IMR-90 (cell line): ENCODE results near the gene SGMS1. TPM values are rescaled to one million over a fixed set of nuclear protein-coding genes. Genes with fewer than 3 reads are reported as not detected.

Source experiments
- ATAC-seq: fragments of 200-7000 bp; cut with Tn5 transposase; 2 replicates; pipeline ENCODE4 v1.9.1; 2020; ENCODE audit warnings: low read depth, mild to moderate bottlenecking, moderate library complexity
- BruUV-seq: library from RNA; stranded (reverse); fragments of 400-500 nt; replicated peaks from 2 replicates; lab custom pipeline; 2021; lab: Mats Ljungman, UMichigan
- CTCF ChIA-PET: fragments of 300-600 bp; formaldehyde crosslinking; extraction: SDS; loops from one replicate; lab custom pipeline; 2021; ENCODE audit warnings: antibody characterized with exemption; lab: Yijun Ruan, JAX
- POLR2A ChIA-PET: fragments of 300-600 bp; sonication (Branson Sonifier 250); formaldehyde crosslinking; loops from one replicate; lab custom pipeline; 2022; ENCODE audit warnings: antibody characterized with exemption; ENCODE audit not compliant: unreplicated experiment; lab: Charles Lee
- DNase-seq: peaks from one replicate; pipeline ENCODE4 v3.0.0; 2013
- H2AFZ ChIP-seq: replicated peaks from 2 replicates; pipeline ENCODE3; 2013; ENCODE audit warnings: low read length, mild to moderate bottlenecking; ENCODE audit not compliant: poor library complexity
- H2AK5ac ChIP-seq: 2 replicates; pipeline ENCODE4 v1.6.1; 2013; ENCODE audit warnings: low read depth, low read length, inconsistent platforms
- H2AK9ac ChIP-seq: replicated peaks from 2 replicates; pipeline ENCODE3; 2013; ENCODE audit warnings: mild to moderate bottlenecking, low read depth, low read length, moderate library complexity; ENCODE audit not compliant: poor library complexity
- H2BK120ac ChIP-seq: 2 replicates; pipeline ENCODE4 v1.6.1; 2013; ENCODE audit warnings: low read depth, low read length, inconsistent platforms
- H2BK15ac ChIP-seq: 3 replicates; pipeline ENCODE4 v1.6.1; 2013; ENCODE audit warnings: low read depth, low read length, inconsistent platforms
- H2BK20ac ChIP-seq: 2 replicates; pipeline ENCODE4 v1.6.1; 2013; ENCODE audit warnings: low read depth, mild to moderate bottlenecking, inconsistent platforms, low read length, moderate library complexity
- H2BK5ac ChIP-seq: 2 replicates; pipeline ENCODE4 v1.6.1; 2013; ENCODE audit warnings: mild to moderate bottlenecking, low read depth, low read length, inconsistent platforms; ENCODE audit not compliant: poor library complexity, severe bottlenecking
- H3K14ac ChIP-seq: replicated peaks from 2 replicates; pipeline ENCODE4 v1.6.1; 2013; ENCODE audit warnings: low read depth, low read length, inconsistent platforms
- H3K18ac ChIP-seq: 2 replicates; pipeline ENCODE4 v1.6.1; 2013; ENCODE audit warnings: low read depth, low read length, control low read depth
- H3K23ac ChIP-seq: 2 replicates; pipeline ENCODE4 v1.6.1; 2013; ENCODE audit warnings: low read depth, low read length, inconsistent platforms
- H3K27ac ChIP-seq: 2 replicates; pipeline ENCODE4 v1.5.1; 2013; ENCODE audit warnings: mild to moderate bottlenecking, control low read depth, low read length; ENCODE audit not compliant: insufficient read depth
- H3K27me3 ChIP-seq: 2 replicates; pipeline ENCODE4 v1.6.1; 2013; ENCODE audit warnings: low read length; ENCODE audit not compliant: control insufficient read depth, insufficient read depth
- H3K36me3 ChIP-seq: 2 replicates; pipeline ENCODE4 v1.6.1; 2013; ENCODE audit warnings: low read length, mixed read lengths; ENCODE audit not compliant: control insufficient read depth, insufficient read depth
- H3K4ac ChIP-seq: 2 replicates; pipeline ENCODE4 v1.6.1; 2013; ENCODE audit warnings: low read depth, low read length, inconsistent platforms
- H3K4me1 ChIP-seq: 2 replicates; pipeline ENCODE4 v1.6.1; 2013; ENCODE audit warnings: low read length, mixed read lengths; ENCODE audit not compliant: control insufficient read depth, insufficient read depth
- H3K4me2 ChIP-seq: 2 replicates; pipeline ENCODE4 v1.6.1; 2013; ENCODE audit warnings: low read depth, mild to moderate bottlenecking, control low read depth, low read length, moderate library complexity
- H3K4me3 ChIP-seq: 2 replicates; pipeline ENCODE4 v1.5.1; 2013; ENCODE audit warnings: low read depth, mild to moderate bottlenecking, control low read depth, low read length, moderate library complexity; ENCODE audit not compliant: insufficient read depth
- H3K56ac ChIP-seq: 2 replicates; pipeline ENCODE4 v1.6.1; 2013; ENCODE audit warnings: low read length, inconsistent platforms; ENCODE audit not compliant: insufficient read depth; ENCODE audit errors: extremely low read depth
- H3K79me1 ChIP-seq, 2 experiments: 2 replicates each; pipeline ENCODE4 v1.6.1; 2013; ENCODE audit warnings: low read length in 2 of 2, inconsistent platforms in 1 of 2, low read depth in 1 of 2
- H3K9ac ChIP-seq: 2 replicates; pipeline ENCODE4 v1.6.1; 2013; ENCODE audit warnings: low read depth, low read length, control low read depth
- H3K9me1 ChIP-seq: 2 replicates; pipeline ENCODE4 v1.6.1; 2013; ENCODE audit warnings: low read length, inconsistent platforms; ENCODE audit not compliant: insufficient read depth
- H3K9me3 ChIP-seq: 2 replicates; pipeline ENCODE4 v1.6.1; 2013; ENCODE audit warnings: low read length; ENCODE audit not compliant: control insufficient read depth, insufficient read depth
- H4K20me1 ChIP-seq: 2 replicates; pipeline ENCODE4 v1.6.1; 2013; ENCODE audit warnings: low read length, inconsistent platforms; ENCODE audit not compliant: insufficient read depth
- H4K5ac ChIP-seq: 2 replicates; pipeline ENCODE4 v1.6.1; 2013; ENCODE audit warnings: mild to moderate bottlenecking, low read depth, low read length, control low read depth
- H4K8ac ChIP-seq, 2 experiments: 2 replicates each; pipeline ENCODE4 v1.6.1; 2013; ENCODE audit warnings: low read depth in 2 of 2, low read length in 2 of 2, control low read depth in 1 of 2, inconsistent platforms in 1 of 2
- H4K91ac ChIP-seq: 2 replicates; pipeline ENCODE4 v1.6.1; 2013; ENCODE audit warnings: low read depth, low read length, inconsistent platforms; ENCODE audit not compliant: insufficient read depth
- BHLHE40 ChIP-seq: fragments of 150-350 bp; IDR thresholded peaks from 2 replicates; pipeline ENCODE4 v1.6.1; 2016; ENCODE audit warnings: mild to moderate bottlenecking, low read depth, low read length
- CEBPB ChIP-seq: IDR thresholded peaks from 2 replicates; pipeline ENCODE4 v1.6.1; 2012; ENCODE audit warnings: low read depth, low read length, improper control_type of control experiment
- ELK1 ChIP-seq: fragments of 150-350 bp; IDR thresholded peaks from 2 replicates; pipeline ENCODE4 v1.6.1; 2016; ENCODE audit warnings: low read depth, mild to moderate bottlenecking, low read length, moderate library complexity, borderline replicate concordance
- FOS ChIP-seq: fragments of 150-350 bp; IDR thresholded peaks from 2 replicates; pipeline ENCODE4 v1.6.1; 2016; ENCODE audit warnings: low read depth, low read length
- MAFK ChIP-seq: IDR thresholded peaks from 2 replicates; pipeline ENCODE4 v1.6.1; 2012; ENCODE audit warnings: low read depth, low read length, improper control_type of control experiment
- MAZ ChIP-seq: IDR thresholded peaks from 2 replicates; pipeline ENCODE4 v1.6.1; 2012; ENCODE audit warnings: low read depth, mild to moderate bottlenecking, low read length, improper control_type of control experiment, moderate library complexity, borderline replicate concordance
- NFE2L2 ChIP-seq: fragments of 150-350 bp; IDR thresholded peaks from 2 replicates; pipeline ENCODE4 v1.6.1; 2016; ENCODE audit warnings: low read depth, mild to moderate bottlenecking, low read length
- POLR2A ChIP-seq: IDR thresholded peaks from 2 replicates; pipeline ENCODE4 v1.6.1; 2012; ENCODE audit warnings: mild to moderate bottlenecking, low read depth, low read length
- SMC3 ChIP-seq: fragments of 150-350 bp; IDR thresholded peaks from 2 replicates; pipeline ENCODE4 v1.6.1; 2016; ENCODE audit warnings: low read depth, mild to moderate bottlenecking, antibody characterized with exemption, low read length, moderate library complexity
- WGBS, 2 experiments: methylation state at CpG; one replicate each; pipeline versions ENCODE4 v1.1.5 to v1.1.7; 2013; ENCODE audit warnings: missing lambda C conversion rate in 2 of 2; ENCODE audit not compliant: insufficient read length in 1 of 2; ENCODE audit errors: extremely low coverage in 2 of 2; 5-methylcytosine and 5-hydroxymethylcytosine counted together
- dilution Hi-C: fragments of 300-500 bp; cut with HindIII; formaldehyde crosslinking; loops from one replicate; pipeline ENCODE4 v1.14.3; 2018; ENCODE audit warnings: low sequenced_read_pairs; ENCODE audit not compliant: unreplicated experiment
- in situ Hi-C: fragments of 300-500 bp; cut with MboI; formaldehyde crosslinking; loops from 3 replicates; pipeline ENCODE4 v1.14.3; 2019; ENCODE audit warnings: low sequenced_read_pairs, inconsistent platforms, mixed read lengths
- intact Hi-C: fragments of 100-400 bp; cut with micrococcal nuclease; formaldehyde crosslinking; loops from 2 replicates; pipeline ENCODE4 v1.10.0; 2022
- polyA plus RNA-seq, 3 experiments: library from polyadenylated mRNA; depleted of rRNA; stranded (reverse); fragments of >200 nt; gene quantifications; 2 replicates each; pipeline ENCODE4 v1.2.3, GENCODE V29; 2012; ENCODE audit warnings: low replicate concordance in 1 of 3
- total RNA-seq: library from RNA; depleted of rRNA; stranded (reverse); fragments of >200 nt; gene quantifications from 2 replicates; pipeline ENCODE4 v1.2.3, GENCODE V29; 2012

SGMS1 gene
- total and polyA plus RNA-seq, 2 of the 4 experiments (the other 2 are of a cell fraction), result 9.8 to 30.8 TPM

GRCh38 chr10:50528206-50528605, 95.5 kb downstream of the SGMS1 start:
- ChIA-PET POLR2A (no interaction called here), CTCF (no interaction called here)
- no peak overlapping the region for H2AK5ac ChIP-seq
- peaks cover 6% of the 10 kb centered on the region in 2 experiments; a peak in 3 of 4 replicates for H3K79me1 ChIP-seq
- H3K4me1 ChIP-seq, result no peaks in the 10 kb centered on the region
- H2BK120ac ChIP-seq, result no peak overlapping the region
- no peaks in the 10 kb centered on the region for H3K9me3 ChIP-seq
- H2AK9ac ChIP-seq, result no peak overlapping the region
- DNase-seq (no peak), ATAC-seq (no peak)
- no peaks in the 10 kb centered on the region; the same call in 1 of the 2 replicates for H3K36me3 ChIP-seq
- dilution Hi-C loops (no loop called here), in situ Hi-C loops (no loop called here), intact Hi-C loops (no loop called here)
- no peak overlapping the region for H4K8ac ChIP-seq
- no peak overlapping the region for H3K9ac ChIP-seq
- BruUV-seq, result no TSS peak
- H3K56ac ChIP-seq, result no peak overlapping the region
- no peak overlapping the region for H2BK20ac ChIP-seq
- WGBS, 2 experiments, result no CpG with 5 or more reads among the region's 2 CpGs
- H3K4me2 ChIP-seq, result no peak overlapping the region
- no peak overlapping the region for H2BK15ac ChIP-seq
- H3K18ac ChIP-seq, result no peak overlapping the region
- TF ChIP-seq NFE2L2 (no peak), SMC3 (no peak), BHLHE40 (no peak), ELK1 (no peak), POLR2A (no peak), CEBPB (no peak), FOS (no peak), MAFK (no peak), MAZ (no peak)
- no peak overlapping the region for H3K4ac ChIP-seq
- no peaks in the 10 kb centered on the region for H3K27me3 ChIP-seq
- no peak overlapping the region for H4K91ac ChIP-seq
- H2BK5ac ChIP-seq, result no peak overlapping the region
- no peak overlapping the region for H4K5ac ChIP-seq
- no peak overlapping the region for H3K14ac ChIP-seq
- peaks cover 6% of the 10 kb centered on the region; the same call in 1 of the 2 replicates for H3K9me1 ChIP-seq
- H4K20me1 ChIP-seq, result no peaks in the 10 kb centered on the region
- no peak overlapping the region for H3K4me3 ChIP-seq
- H3K27ac ChIP-seq, result no peak overlapping the region
- H3K23ac ChIP-seq, result no peak overlapping the region
- H2AFZ ChIP-seq, result no peak overlapping the region
